ENCODE measurements around the gene MAPKAPK3.

The MAPKAPK3 gene

DNA sequence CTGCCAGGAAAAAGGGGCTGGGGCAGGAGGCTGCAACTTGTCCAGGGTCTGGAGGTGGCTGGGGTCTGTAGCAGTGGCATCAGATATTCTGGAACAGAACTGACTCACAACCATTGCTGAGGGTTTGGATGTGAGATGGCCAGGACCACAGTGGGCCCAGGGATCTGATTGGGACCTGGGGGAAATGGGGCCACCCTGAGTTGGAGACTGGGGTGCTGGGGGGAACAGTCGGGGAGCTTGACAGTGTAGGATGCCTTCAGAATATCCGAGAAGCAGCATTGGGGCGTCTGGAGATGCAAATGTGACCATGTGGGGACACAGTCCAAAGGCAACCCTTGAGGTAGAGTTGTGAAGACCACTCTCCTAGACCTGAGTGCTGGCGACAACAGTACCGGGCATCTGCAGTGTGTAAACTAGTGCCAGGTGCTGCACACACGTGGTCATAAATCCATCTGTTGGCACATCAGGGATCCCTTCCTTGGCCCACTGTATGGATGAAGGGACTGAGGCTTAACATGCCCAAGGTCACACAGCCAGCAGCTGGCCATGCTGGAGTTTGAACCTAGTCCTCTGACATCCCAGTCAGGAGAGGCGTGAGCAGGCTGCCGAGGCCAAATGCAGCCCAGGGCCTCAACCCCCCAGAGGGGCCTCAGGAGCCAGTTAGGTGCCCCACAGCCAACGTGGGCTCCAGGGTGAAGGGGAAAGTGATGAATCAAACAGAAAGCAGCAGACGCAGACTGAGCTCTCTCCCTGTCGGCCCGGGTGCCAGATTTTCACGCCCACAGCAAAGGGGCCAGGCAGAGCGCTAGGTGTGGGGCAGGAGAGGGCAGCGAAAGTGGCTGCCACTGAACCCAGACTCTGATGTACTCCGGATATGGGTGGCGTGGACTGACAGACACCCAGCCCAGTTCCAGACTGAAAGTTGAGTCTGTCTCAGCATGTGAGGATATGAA lies 28.9 kb upstream of the MAPKAPK3 start:
- DNase-seq = no peak

DNA sequence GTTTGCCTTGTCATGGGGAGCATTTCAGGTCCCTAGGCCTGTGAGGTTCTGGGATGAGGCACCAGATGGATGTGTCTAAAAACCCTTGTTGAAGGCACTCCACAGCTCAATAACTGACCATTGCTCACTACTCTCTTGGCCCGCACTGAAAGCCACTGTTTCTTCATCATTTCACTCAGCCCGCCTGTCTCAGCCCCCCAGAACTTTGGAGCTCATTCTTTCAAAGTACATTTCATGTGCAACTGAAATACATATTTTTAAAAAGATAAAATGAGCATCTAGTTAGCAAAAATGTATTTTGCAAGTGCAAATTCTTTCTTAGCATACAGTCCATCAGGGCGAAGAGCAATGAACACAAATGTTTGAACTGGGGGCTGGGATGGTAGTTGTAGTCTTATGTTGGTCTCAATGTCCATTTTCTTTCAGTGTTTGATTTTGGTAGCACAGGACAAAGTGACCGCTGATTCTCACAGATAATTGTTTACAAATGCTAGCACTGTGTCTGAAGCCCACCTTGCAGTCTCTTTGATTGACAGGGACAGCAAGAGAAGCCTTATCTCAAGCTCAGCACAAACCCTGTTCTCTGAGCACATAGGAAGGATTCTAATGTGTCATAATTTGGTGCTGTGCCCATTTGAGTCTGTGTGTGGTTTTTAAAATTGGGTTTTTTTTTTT lies 28.1 kb upstream of the MAPKAPK3 start:
- DNase-seq = no peak

DNA sequence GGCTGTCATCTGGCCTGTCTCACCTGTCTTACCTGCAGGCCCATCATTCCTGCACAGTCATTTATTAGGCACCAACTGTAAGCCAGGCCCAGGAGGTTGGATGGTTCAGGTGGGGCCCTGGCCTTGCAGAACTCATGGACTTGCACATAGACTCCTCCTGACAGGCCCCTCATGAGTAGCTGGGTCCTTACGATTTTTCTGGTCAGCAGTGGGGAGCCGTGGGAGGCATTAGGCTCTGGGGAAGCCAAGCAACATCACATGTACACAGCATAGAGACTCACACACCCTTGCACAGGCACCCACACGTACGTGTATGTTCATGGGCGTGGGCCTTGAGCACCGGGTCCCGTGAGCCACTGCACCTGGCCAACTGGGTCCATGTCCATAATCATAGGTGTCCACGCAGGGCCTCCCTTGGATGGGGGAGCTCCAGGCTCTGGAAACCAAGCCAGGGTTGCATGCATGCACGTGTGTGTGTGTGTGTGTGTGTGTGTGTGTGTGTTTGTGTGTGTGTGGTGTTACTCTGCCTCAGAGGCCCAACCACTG lies 25.7 kb upstream of the MAPKAPK3 start:
- DNase-seq = no peak

DNA sequence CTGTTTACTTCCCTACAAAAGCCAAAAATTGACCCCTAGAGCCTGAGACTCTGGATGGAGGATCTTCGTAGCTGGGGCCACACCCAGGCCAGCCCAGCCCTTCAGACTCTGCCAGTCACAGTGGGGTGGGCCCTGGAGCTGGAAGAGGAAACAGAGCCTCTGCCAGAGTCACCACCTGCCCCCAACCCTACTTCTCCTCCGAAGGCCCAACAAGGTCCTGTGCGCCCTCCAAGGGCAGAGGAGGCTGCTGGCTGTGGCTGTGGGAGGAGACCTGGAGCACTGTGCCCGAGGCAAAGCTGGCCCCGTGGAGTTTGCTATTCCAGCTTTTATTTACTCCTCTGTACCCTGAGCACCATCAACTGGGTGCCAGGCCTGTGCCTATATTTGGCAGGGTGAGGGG lies 24.4 kb upstream of the MAPKAPK3 start:
- DNase-seq = no peak

GRCh38 chr3:50594253-50594785 lies 22.6 kb upstream of the MAPKAPK3 start:
- DNase-seq = no peak

DNA sequence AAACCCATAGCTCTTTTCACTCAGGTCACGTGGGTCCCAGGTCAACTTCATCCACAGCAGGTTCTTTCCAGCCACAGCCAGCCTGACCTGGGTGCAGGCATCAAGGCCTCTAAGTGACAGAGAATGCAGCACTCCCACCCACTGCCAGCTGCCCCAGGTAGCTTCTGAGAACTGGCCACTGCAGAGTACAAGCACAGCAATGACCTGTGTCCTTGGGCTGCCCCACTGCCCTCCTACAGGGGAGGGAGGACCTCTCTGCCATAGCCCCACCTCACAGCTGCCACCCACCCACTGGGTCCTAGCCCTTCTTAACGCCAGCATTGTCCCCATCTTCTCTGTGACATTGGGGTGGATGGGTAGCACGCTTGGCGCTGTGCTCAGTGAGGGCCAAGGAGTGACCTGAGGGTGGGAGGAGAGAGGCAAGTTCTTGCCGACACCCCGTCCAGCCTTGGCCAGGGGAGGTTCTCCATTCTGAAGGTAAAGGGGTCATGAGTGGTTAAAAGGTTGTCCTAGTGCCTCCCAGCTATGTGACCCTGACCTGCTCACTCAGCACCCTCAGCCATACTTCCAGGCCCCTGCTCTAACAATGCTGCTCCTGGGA lies 17.7 kb upstream of the MAPKAPK3 start:
- no peak for DNase-seq

DNA sequence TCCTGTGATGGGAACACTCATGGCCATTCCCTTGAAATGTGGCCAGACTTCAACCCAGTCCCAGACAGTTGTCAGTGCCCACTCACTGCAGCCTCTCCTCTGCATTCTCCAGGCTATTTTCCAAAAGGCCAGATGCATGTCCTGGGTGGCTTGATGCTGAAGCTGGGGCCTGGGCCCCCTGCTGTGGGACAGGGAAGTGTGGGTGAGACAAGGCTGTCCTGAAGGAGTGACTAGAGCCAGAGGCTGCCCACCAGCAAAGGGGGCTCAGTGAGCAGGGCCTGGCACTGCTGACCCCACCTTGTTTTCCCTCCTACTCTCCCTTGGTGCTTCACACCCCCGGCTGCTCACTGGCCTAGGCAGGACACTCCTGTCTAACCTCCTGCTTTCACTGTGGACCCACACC lies 17.2 kb upstream of the MAPKAPK3 start:
- no peak for DNase-seq

- DNase-seq = no peak
Measured at GRCh38 chr3:50600141-50600753, 16.7 kb upstream of the MAPKAPK3 start.

GRCh38 chr3:50600841-50601591 lies 15.9 kb upstream of the MAPKAPK3 start:
- DNase-seq = peak; percentile 82

DNA sequence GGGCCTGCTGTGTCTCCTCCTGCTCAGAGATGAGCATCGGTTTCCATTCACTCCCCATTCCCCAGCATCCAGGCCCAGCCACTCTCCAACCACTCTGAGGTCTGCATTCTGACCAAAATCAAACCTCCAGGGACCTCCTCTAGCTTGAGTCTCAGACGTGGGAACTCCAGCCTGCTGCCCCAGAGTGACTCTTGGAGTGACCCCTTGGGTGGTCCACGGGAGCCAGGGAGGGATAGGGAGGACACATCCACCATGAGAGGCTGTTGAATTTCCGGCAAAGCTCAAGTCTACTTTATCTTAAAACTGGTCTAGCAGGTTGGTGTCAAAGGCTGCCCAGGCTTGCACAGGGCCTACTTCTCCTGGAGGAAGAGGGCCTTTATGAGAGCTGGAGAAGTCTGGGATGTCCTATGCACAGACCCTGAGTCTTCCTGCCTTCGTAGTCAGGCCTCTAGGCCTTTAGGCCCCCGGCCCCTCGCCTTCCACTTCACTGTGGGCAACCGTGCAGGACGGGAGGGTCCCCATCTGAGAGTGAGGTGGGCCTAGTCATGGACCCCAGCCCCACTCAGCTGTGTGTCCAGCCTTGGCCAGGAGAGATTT lies 14.3 kb upstream of the MAPKAPK3 start:
- DNase-seq = no peak

GRCh38 chr3:50603261-50604109 lies 13.5 kb upstream of the MAPKAPK3 start:
- no peak for DNase-seq

DNA sequence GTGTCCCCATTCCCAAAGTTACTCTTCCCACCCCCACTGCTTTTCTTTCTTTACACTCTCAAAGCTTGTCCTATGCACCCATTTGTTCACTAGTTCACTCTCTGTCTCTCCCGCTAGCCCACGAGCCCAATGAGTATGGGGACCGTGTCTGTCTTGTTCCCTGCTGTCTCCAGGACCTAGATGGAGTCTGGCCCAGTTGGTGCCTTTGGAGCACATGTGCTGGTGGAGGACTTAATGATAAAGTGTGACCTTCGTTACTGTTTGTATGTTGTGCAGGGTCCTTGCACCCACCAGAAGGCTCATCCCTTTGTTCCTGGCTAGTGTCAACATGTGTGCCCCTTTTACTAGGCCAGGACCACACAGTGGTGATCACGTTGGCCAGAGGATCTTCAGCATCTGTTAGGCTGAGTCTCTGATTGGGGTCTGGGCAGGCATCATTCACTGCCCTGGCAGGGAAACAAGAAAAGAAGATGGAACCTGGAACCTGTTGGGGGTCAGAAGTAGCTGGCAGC lies 12.8 kb upstream of the MAPKAPK3 start:
- DNase-seq = no peak

GRCh38 chr3:50604628-50605588 lies 12.0 kb upstream of the MAPKAPK3 start:
- no peak for DNase-seq

DNA sequence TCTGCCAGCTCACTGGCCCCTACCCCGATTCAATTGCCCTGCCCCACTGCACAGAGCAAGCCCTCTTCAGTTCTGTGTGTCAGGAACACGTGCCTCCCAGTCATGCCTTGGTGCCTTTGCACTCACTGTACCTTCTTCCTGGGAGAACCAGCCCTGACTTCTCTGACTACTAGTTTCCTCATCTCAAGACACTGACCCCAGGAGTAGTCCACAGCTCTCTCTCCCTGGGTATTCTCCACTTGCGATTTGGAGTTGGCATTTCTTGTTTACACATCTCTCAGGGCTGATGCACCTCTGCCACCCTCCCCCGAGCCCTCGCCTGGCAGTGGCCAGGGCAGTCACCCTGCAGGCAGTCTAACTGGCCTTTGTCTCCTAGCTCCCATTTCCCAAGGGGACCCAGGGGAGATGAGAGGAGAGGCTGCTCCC lies 11.0 kb upstream of the MAPKAPK3 start:
- no peak for DNase-seq

- no peak for DNase-seq
Measured at GRCh38 chr3:50606596-50606995, 10.4 kb upstream of the MAPKAPK3 start.

GRCh38 chr3:50607271-50608091 lies 9.5 kb upstream of the MAPKAPK3 start:
- no peak for DNase-seq

GRCh38 chr3:50608278-50608677 lies 8.7 kb upstream of the MAPKAPK3 start:
- DNase-seq = no peak
